Keratinocyte (primary cell): ENCODE results near the gene ITPKB. TPM values are rescaled to one million over a fixed set of nuclear protein-coding genes. Genes with fewer than 3 reads are reported as not detected.

Experiments used
- DNase-seq: peaks from one replicate; pipeline ENCODE4 v3.0.0-alpha.2; 2011; ENCODE audit warnings: low read depth, missing footprints, low spot score
- FAIRE-seq: peaks from 2 replicates; lab custom pipeline; 2011; peaks lifted over from hg19 to GRCh38; lab: Jason Lieb, UNC
- H2AFZ ChIP-seq: 2 replicates; pipeline ENCODE4 v1.6.0; 2012; ENCODE audit warnings: low read length, control low read depth, inconsistent platforms; ENCODE audit not compliant: control insufficient read depth
- H3K27ac ChIP-seq: 2 replicates; pipeline ENCODE4 v1.5.1; 2011; ENCODE audit warnings: low read length; ENCODE audit not compliant: control insufficient read depth, insufficient read depth
- H3K27me3 ChIP-seq: 3 replicates; pipeline ENCODE4 v1.6.0; 2011; ENCODE audit warnings: low read length; ENCODE audit not compliant: control insufficient read depth, insufficient read depth; ENCODE audit errors: extremely low read depth
- H3K36me3 ChIP-seq, 2 experiments: 2 replicates in 1 of 2; 3 replicates in 1 of 2; pipeline ENCODE4 v1.5.1; 2011; ENCODE audit warnings: low read length in 2 of 2, mild to moderate bottlenecking in 1 of 2; ENCODE audit not compliant: control insufficient read depth in 2 of 2, insufficient read depth in 2 of 2; ENCODE audit errors: extremely low read depth in 1 of 2
- H3K4me1 ChIP-seq: 3 replicates; pipeline ENCODE4 v1.5.1; 2011; ENCODE audit warnings: low read length; ENCODE audit not compliant: control insufficient read depth, insufficient read depth; ENCODE audit errors: extremely low read depth
- H3K4me2 ChIP-seq: 3 replicates; pipeline ENCODE4 v1.6.0; 2011; ENCODE audit warnings: low read depth, low read length; ENCODE audit not compliant: control insufficient read depth, insufficient read depth; ENCODE audit errors: extremely low read depth
- H3K4me3 ChIP-seq, 3 experiments: fragments of 200-600 bp in 1 of 3; sonication (generic) in 1 of 3; 2 replicates in 2 of 3; 3 replicates in 1 of 3; pipeline ENCODE4 v1.5.1; 2011 to 2016; ENCODE audit warnings: low read length in 3 of 3, mild to moderate bottlenecking in 3 of 3, control low read depth in 2 of 3, inconsistent platforms in 1 of 3, low read depth in 1 of 3, mixed read lengths in 1 of 3, mixed run types in 1 of 3, moderate library complexity in 1 of 3; ENCODE audit not compliant: control insufficient read depth in 2 of 3, insufficient read depth in 2 of 3; ENCODE audit errors: extremely low read depth in 1 of 3
- H3K79me2 ChIP-seq: 2 replicates; pipeline ENCODE4 v1.6.0; 2012; ENCODE audit warnings: low read length; ENCODE audit not compliant: control insufficient read depth, insufficient read depth
- H3K9ac ChIP-seq: 3 replicates; pipeline ENCODE4 v1.6.0; 2011; ENCODE audit warnings: low read length; ENCODE audit not compliant: control insufficient read depth, insufficient read depth; ENCODE audit errors: extremely low read depth
- H3K9me1 ChIP-seq: 3 replicates; pipeline ENCODE4 v1.6.0; 2011; ENCODE audit warnings: low read length; ENCODE audit not compliant: control insufficient read depth, insufficient read depth; ENCODE audit errors: extremely low read depth
- H3K9me3 ChIP-seq: 2 replicates; pipeline ENCODE4 v1.5.1; 2012; ENCODE audit warnings: low read depth, low read length; ENCODE audit not compliant: control insufficient read depth
- H4K20me1 ChIP-seq: 3 replicates; pipeline ENCODE4 v1.6.0; 2011; ENCODE audit warnings: low read length; ENCODE audit not compliant: control insufficient read depth, insufficient read depth; ENCODE audit errors: extremely low read depth
- CTCF ChIP-seq, 3 experiments: IDR thresholded peaks in 1 of 3; conservative IDR thresholded peaks in 1 of 3; optimal IDR thresholded peaks in 1 of 3; 2 replicates in 2 of 3; 3 replicates in 1 of 3; pipeline versions ENCODE3 to v1.5.1; 2011; ENCODE audit warnings: low read length in 3 of 3, mild to moderate bottlenecking in 3 of 3, moderate library complexity in 2 of 3, control low read depth in 1 of 3, inconsistent platforms in 1 of 3; ENCODE audit not compliant: insufficient read depth in 2 of 3; ENCODE audit errors: extremely low read depth in 1 of 3
- EZH2 ChIP-seq: IDR thresholded peaks from one replicate; pipeline ENCODE4 v1.6.1; 2012; ENCODE audit warnings: inconsistent platforms, mild to moderate bottlenecking, low read length, moderate library complexity
- dilution Hi-C: fragments of 300-500 bp; cut with MboI; formaldehyde crosslinking; loops from one replicate; pipeline ENCODE4 v1.7.0; 2020; ENCODE audit warnings: low sequenced_read_pairs; ENCODE audit not compliant: extremely low pct_ligation_motif_present
- polyA plus RNA-seq, 5 experiments: library from polyadenylated mRNA; depleted of rRNA in 3 of 5; stranded (reverse) in 3 of 5; stranded (forward) in 1 of 5; unstranded in 1 of 5; fragments of >200 nt; gene quantifications; 1 replicate in 1 of 5; 2 replicates in 3 of 5; 3 replicates in 1 of 5; pipeline versions ENCODE4 v1.2.1 to v1.2.3, GENCODE V29; 2011 to 2012; ENCODE audit warnings: missing spikeins in 2 of 5, low read depth in 1 of 5, low replicate concordance in 1 of 5

ITPKB gene
- polyA plus RNA-seq, 1 donor (not counting 4 experiments of a cell fraction or from before 2014, with no cell fraction given): 3.2 TPM

GRCh38 chr1:226632169-226632879, 106.8 kb downstream of the ITPKB start:
- no peak for TF ChIP-seq CTCF (optimal IDR thresholded peaks at IDR 0.05 in 1 of 3, IDR thresholded peaks at IDR 0.05 in 1 of 3, conservative IDR thresholded peaks at IDR 0.05 in 1 of 3; ENCODE audit: extremely low read depth in 1 of 3, insufficient read depth in 2 of 3, low read length in 3 of 3)
- TF ChIP-seq EZH2: no peak
- Histone ChIP-seq H3K27me3 (no peaks in the 10 kb centered on the region), H2AFZ (no peak overlapping the region), H3K36me3 (peaks cover 0 to 7% of the 10 kb centered on the region in 2 experiments), H3K9ac (no peak overlapping the region), H3K9me3 (no peaks in the 10 kb centered on the region), H3K4me1 (peaks cover 18% of the 10 kb centered on the region), H4K20me1 (no peaks in the 10 kb centered on the region), H3K4me3 (no peak overlapping the region), H3K9me1 (no peaks in the 10 kb centered on the region), H3K4me2 (no peak overlapping the region), H3K27ac (no peak overlapping the region), H3K79me2 (no peaks in the 10 kb centered on the region)
- no peak for FAIRE-seq
- DNase-seq: no peak
- dilution Hi-C loops: loop anchor here (10.0 kb wide), 1 partner anchor 252 kb away; no protein-coding TSS in a partner anchor

GRCh38 chr1:226631229-226632000, 107.7 kb downstream of the ITPKB start:
- no peak overlapping the region for H2AFZ ChIP-seq
- no peaks in the 10 kb centered on the region for H3K36me3 ChIP-seq
- no peak overlapping the region for H3K4me2 ChIP-seq
- H4K20me1 ChIP-seq: no peaks in the 10 kb centered on the region
- no peak overlapping the region for H3K27ac ChIP-seq
- TF ChIP-seq CTCF (optimal IDR thresholded peaks at IDR 0.05 in 1 of 3, IDR thresholded peaks at IDR 0.05 in 1 of 3, conservative IDR thresholded peaks at IDR 0.05 in 1 of 3; ENCODE audit: extremely low read depth in 1 of 3, insufficient read depth in 2 of 3, low read length in 3 of 3): no peak
- no peak for TF ChIP-seq EZH2
- DNase-seq (no peak), FAIRE-seq (no peak)
- H3K9me1 ChIP-seq: no peaks in the 10 kb centered on the region
- H3K9me3 ChIP-seq: no peaks in the 10 kb centered on the region
- dilution Hi-C loops: loop anchor here (10.0 kb wide), 1 partner anchor 253 kb away; no protein-coding TSS in a partner anchor
- H3K4me1 ChIP-seq: peaks cover 18% of the 10 kb centered on the region
- H3K9ac ChIP-seq: no peak overlapping the region
- H3K27me3 ChIP-seq: no peaks in the 10 kb centered on the region
- no peaks in the 10 kb centered on the region for H3K79me2 ChIP-seq
- H3K4me3 ChIP-seq: no peak overlapping the region
